Stimulated activated CD8-positive, alpha-beta memory T cell treated with anti-CD3 and anti-CD28 coated beads, Interleukin-12 subunit alpha, Interleukin-12 subunit beta, amount 100 ng/mL, for 1 hour (primary cell): ENCODE measurements around the gene DLGAP3.

Source experiments
- DNase-seq: peaks from one replicate; pipeline ENCODE4 v3.0.0-alpha.2; 2020; ENCODE audit warnings: low read depth

The DLGAP3 gene

DNA sequence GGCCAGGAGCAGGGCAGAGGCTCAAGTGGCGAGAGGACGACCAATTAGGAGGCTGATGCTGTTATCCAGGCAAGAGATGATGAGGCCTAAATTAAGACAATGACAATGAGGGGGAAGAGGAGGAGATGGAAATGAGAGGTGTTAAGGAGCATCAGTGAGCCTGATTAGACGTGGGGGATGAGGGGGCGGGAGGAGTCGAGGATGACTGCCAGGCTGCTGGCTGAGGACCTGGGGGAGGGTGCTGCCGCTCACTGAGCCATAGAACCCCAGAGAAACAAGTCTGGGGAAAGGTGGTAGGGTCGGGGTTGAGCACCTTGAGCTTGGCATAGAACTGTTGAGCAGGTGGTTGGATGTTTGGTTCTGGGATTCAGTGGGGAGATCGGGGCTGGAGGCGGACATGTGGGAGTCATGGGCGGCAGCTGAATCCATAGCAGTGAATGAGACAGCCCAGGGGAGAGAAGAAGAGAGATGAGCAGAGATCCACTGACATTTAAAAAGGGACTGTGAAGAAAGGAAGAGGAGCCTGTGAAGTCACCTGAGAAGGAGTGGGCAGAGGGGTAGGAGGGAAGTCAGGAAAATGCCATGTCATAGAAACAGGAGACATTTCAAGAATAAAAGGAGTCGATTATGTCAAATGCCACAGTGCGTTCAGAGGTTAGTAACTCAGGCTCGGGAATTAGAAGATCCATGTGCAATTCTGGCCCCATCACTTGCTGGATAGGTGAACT is 28.5 kb downstream of the DLGAP3 start:
- DNase-seq, result no peak

DNA sequence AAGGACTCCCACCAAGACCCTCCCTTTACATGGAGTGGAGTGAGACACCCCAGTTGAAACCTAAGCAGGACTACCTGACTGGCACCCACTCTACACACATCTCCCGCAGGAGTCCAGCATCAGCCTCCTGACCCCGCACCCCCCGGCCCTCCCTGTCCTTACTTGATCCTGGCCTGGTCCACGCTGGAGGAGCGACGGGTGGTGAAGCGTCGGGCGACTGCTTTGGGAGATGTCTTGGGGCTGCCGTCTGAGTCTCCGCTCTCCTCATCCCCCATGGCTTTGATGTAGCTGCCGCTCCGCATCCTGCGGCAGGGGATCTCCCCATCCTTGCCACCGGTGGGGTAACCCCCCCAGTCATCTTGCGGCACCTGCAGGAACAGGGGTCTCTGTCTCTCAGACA is 29.5 kb downstream of the DLGAP3 start:
- no peak for DNase-seq

DNA sequence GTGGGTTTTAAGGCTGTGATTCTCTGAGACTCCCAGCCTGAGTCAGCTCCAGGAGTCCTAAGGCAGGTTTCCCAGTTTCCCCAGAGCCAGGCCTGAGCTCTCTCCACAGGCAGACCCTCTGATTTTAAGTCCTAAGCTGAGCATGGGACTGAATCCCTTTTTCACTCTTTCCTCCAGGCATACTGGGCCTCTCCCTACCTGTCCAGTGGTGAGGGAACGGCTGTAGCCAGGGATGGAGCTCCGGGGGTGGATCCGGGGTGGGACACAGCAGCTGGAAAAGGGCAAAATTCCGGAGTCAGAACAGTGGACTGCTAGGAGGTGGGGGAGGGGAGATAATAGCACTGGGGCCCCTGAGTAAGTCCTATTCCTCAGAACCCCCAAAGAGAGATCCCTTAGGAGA is 30.0 kb downstream of the DLGAP3 start:
- no peak for DNase-seq

DNA sequence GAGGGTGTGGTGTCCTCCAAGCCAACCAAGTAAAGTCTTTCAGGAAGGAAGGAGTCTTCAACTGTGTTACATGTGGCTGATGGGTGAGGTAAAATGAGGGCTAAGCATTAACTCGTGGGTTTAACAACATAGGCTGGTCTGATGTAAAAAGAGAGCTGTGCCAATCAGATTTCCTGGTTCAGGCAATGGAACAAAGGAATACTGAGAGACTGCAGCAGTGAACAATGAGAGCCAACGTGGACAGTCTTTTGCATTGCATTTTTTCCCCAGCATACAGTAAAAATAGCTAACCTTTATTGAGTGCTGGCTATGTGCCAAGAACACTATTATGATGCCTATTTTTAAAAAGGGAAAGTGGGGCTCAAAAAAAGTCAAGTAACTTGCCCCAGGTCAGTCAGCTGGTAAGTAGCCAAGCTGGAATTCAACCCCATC is 31.1 kb downstream of the DLGAP3 start:
- no peak for DNase-seq

DNA sequence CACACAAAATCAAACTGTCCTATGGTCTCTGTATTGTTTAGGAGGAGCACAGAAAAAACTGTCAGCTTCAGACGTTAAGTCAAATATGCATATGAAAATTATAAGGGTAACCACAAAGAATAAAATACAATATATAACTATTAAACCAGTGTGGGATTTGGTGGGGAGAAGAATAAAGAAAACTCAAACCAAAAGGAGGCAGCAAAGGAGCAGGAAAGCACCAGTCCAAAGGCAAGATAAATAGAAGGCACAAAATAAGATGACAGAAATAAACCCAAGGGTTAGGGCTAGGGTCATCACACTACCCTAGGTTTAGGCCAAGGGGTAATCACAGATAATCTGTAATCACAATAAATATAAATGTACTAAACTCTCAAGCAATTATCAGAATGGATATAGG is 32.8 kb downstream of the DLGAP3 start:
- DNase-seq, result no peak

DNA sequence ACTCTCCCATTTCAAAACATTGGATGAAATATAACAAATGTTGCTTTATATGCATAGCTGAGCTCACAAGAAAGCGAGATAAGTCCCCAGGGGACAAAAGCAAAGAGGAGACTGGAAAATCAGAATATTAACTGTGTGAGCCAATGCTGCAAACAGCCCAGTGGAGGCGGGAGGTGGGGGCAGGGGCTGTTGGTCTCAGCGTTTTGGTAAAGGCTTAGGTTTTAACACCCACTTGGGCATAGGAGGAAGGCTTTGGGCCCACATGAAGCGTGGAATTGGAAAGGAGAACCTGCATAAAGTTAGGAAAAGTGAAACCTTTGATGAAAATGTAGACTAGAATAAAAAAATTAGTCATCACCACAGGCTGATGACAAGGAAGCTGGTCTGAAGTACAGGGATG is 39.7 kb downstream of the DLGAP3 start:
- DNase-seq, result no peak

DNA sequence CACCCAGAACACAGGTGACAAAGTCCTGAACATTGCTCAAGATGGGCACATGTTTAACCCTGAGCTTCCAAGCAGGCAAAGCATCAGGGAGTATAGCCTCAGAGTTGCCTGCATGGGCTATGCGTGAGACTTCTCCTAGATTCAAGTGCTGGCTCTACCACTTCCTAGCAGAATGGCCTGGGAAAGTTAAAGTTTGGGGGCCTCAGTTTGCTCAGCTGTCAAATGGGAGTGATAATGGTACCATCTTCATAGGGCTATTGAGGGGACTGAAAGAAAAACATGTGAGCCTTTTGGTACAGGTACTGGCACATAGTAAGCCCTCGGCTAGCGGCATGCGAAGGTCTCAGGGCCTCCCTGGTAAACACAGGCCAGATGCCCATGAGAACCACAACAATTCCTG is 41.9 kb downstream of the DLGAP3 start:
- no peak for DNase-seq

DNA sequence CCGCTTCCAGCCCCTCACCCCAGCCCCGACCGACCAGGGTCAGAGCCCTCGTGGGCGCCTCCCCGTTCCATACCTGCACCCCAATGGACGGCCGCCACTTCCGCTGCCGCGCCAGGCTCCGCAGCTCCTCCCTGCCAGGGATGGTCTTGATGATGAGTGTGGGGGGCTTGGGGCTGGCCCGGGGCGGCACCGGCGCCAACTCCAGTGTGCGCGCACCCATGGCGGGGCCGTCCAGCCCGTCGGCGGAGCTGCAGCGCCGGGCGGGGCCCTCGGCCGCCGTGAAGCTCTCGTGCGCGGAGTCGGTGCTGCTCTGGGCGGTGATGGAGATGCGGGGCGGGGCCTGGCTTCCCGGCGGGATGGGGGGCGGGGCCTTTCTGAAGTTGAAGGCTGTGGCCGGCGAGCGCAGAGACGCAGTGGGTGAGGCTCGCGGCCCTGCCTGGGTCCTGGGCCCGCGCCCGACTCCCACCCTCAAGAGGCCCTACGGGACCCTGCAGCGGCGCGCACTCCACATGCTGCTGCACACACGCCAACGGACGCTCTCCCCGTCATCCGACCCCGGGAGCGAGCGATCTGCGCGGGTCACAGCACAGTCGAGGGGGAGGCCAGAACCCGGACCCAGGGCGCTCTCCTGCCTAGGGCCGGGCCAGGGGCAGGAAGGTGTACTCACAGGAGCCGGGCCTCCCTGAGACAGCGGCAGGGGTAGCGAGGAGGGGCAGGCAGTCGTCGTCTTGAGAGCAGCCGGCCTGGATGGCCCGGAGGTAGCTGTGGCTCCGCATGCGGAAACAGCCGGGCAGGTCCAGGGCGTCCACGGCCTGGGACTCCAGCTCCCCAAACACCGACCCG is 43.8 kb downstream of the DLGAP3 start:
- no peak for DNase-seq

DNA sequence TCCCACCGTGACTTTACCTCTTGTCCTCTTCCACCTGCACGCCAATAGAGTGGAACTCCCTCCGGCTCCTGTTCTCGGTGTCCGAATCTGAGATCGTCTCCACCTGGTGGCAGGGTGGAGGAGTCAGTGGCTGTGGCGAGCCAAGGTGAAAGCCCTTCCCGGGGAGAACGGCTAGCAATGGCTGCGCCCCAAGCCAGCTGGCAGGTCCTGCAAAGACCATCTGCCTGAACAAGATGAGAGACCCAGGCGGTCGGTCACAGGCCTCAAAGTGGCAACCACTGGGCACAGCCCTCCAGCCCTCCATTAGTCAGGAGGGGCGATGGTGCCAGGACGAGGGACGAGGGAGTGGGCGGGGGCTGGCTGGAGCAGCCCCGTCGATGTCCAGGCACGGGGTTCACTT is 44.5 kb downstream of the DLGAP3 start:
- no peak for DNase-seq

DNA sequence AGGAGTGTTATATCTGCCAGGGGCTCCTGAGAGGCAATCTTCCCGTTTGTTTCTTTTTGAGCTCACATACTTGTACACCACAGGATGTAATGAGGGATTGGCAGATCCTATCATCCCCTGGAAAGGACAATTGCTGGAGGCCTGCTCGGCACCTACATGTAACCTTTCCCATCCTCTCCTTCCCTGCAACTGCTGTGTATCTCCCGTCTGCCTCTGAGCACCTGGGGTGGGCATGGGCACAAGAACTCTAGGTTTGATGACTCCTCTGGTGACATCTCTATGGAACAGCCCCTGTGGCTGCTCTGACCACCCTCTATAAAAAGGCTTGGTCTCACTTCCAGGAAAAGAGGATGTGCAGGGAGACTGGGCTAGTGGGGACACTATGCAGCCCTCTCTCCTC is 44.9 kb downstream of the DLGAP3 start:
- DNase-seq, result no peak

DNA sequence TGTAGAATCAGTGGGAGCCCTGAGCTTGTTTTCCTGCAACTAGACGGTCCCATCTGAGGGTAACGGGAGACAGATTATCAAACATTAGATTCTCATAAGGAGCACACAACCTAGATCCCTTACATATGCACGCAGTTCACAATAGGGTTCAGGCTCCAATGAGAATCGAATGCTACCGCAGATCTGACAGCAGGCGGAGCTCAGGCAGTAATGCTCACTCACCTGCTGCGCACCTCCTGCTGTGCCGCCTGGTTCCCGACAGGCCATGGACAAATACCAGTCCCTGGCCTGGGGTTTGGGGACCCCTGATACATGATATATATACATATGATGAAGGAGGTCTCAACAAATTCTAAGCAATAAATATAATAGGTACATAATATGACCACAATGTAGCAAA is 50.2 kb downstream of the DLGAP3 start:
- no peak for DNase-seq

DNA sequence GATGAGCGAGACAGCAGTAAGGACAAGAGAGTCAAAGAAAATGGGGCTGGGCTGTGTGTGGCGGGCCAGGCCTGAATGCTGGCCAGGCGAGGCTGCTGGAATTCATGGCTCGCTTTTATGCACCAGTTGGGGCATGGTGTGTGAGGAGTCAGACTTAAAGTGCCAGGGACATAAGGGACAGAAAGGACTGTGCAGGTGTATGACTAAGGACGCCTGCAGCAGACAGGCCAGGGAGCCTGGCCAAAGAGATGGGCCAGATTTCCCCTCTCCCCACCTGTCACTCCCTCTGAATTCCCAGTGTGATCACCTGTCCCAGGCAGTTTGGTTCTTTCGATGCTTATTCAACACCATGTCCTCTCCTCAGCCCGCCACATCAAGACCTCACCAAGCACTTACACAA is 53.0 kb downstream of the DLGAP3 start:
- DNase-seq, result no peak

DNA sequence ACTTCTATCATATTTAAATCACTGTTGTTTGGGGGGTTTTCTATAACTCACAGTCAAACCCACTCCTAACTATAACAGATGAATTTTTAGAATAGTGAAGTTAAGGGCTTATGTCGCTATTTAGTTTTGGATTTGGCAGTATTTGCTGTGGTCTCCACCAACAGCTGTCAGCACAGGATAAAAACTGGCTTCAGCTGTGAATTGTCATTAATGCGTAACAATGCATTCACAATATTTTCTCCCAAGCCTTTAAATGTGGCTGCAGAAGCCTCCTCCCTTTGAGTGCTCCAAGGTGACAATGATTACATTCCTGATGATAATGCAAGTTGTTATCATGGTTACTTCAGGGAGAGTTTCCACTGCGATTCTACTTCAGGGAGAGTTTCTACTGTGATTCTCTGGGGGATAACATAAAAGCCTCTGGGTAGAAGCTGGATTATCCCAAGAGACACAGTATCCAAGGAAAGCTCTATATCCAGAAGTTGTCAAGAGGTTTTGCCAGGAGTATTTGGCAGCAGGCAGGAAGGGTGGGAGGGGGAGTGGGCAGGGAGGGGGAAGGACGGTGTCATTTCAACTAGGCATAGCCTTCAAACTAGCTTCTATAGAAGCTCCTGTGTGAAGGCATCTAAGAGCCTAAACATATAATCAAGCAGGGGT is 55.0 kb downstream of the DLGAP3 start:
- DNase-seq, result no peak

DNA sequence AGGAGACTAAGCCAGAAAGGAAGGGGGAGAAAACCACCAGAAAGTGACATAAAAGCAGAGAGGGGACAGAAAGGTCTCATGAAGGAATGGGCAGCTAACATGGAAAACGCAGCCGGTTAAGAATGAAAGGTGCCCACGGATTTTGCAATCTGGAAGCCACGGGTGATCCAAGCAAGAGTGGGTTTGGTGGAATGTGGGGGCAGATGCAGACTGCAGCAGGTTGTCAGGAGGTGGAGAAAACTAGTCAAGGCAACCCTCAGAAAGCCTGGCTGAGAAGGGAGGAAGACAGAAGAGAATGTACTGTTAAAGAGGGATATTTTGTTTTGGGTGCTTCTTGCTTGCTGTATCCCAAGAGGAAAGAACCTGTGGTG is 57.3 kb downstream of the DLGAP3 start:
- DNase-seq, result no peak

DNA sequence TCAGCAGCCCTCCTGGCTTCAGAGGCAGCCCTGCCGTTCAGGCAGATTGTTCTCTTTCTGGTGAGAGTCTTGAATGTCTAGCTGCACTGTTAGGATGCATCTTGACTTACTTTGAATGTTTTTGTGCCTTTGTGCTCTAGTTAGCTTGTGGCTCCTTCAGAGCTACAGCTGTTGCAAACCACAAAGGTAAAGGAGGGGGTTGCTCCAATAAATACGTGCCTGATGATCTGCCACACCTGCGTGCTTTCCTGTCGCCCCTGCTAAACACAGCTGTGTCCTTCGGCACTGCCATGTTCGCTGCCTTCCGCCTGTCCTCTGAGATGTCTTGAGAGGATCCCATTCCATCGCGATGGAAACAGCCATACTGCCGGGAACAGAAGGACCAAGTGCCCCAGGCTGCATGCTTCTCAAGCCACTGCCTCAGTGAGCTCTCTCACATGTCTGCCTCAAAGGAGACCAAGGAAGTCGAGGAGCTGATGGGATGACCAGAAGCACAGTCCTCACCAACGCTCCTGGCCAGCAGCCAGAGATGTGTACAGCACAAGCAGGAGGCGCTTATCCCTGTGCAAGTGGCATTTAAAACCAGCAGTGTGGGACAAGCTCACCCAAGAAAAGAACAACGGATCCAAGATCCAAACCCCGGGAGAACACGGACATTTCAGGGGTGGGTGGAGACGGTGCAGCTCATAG is 57.9 kb downstream of the DLGAP3 start:
- DNase-seq, result no peak

DNA sequence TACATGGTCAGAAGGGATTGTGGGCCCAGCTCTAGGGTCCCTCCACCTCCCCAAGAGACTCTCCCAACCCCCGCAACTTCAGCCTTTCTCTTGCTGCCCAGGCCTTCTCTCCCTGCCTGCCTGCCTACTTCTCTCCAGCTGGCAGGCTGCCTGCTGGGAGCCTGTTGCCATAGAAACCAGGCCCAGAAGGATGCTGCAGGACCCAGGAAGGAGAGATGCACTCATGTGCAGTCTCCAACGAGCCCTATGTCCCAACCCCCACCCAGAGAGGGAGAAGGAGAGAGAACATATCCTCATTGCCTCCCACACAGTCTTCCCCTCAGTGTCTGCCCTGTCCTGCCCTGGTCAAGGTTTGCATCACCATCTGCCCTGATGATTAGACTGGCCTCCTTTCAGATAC is 59.1 kb downstream of the DLGAP3 start:
- no peak for DNase-seq

DNA sequence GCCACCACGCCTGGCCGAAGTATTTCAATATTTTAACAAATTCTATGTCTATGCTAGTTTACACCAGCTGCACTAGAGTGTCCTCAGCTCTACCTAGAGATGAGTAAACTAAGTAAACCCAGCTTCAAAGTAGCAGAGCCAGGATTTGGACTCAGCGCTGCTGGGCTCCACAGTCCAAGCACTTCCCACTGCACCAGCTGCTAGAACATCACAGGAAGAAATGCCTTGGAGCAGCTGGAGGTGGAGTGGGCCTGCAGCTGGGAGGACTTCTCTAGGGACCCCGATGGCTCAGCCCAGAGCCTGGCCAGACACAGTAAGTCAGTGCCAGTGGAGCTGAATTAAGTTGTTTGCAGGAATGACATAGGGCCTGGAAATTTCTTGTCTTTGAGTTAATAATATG is 59.7 kb downstream of the DLGAP3 start:
- no peak for DNase-seq

DNA sequence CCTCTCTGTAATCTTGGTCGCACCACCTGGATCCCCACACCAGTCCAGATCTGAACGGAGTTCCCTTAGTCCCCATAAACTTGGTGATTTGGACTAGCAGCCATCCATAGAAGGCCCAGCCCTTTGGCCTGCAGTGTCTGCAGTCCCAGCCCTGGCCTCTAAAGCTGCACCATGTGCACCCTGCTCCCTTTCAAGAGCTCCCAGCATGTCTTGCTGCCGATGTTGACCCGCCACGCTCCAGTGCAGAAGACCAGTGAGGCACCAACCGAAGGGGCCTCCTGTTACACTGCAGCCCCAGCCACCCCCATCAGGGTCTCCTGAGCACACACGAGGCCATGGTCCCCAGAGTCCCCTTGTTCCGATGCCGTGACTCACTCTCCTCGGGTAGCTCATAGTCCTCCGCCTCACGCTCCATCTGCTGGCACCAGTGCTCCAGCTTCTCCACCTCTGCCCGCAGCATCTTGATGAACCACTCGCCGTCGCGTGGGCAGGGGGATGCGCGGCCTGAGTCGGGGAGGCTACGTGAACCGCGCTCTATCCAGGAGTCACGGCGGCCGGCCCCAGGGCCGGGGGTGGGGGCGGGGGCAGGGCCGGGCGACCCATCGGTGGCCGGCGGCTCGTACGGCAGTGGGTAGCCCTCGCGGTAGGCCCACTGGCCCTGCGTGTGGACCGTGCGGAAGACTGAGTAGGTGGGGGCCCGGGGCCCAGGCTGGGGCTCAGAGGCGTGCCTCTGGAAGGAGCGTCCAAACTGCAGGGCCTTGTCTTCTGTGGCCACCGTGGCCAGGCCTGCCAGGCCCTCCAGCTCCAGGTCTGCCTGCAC is 61.0 kb downstream of the DLGAP3 start:
- DNase-seq, result no peak

DNA sequence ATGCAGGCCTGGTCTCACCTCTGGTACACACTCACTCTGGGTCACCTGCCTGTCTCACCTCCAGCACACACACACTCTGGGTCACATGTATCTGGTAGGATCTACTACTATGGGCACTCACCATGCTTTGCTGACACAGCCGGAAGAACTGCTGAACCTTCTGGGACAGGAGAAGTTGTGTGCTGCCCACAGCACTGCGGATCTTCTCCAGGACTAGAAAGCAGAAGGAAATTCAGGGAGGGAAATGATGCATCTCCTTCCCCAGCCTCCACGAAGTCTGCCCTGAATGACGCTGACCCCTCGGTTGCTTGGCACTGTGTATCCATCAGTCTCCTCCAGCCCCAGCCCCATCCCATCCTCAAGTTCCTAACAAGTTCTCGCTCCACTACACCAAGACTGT is 62.0 kb downstream of the DLGAP3 start:
- DNase-seq, result no peak

DNA sequence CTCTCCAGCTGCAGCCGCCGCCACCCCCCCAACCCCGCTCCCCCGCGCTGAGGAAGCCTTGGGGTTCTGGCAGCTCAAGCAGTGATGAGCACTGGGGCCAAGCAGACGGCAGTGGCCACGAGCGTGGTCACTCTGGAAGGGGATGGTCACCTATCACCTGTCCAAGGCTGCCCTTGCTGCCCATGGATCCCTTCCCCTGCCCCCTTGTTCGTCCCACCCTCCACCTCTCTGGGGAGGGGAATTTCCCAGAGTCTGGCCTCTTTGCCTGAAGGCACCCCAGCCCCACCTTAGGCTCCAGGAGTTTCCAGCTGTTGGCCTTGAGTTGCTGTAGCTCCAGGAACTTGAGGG is 62.7 kb downstream of the DLGAP3 start:
- no peak for DNase-seq

DNA sequence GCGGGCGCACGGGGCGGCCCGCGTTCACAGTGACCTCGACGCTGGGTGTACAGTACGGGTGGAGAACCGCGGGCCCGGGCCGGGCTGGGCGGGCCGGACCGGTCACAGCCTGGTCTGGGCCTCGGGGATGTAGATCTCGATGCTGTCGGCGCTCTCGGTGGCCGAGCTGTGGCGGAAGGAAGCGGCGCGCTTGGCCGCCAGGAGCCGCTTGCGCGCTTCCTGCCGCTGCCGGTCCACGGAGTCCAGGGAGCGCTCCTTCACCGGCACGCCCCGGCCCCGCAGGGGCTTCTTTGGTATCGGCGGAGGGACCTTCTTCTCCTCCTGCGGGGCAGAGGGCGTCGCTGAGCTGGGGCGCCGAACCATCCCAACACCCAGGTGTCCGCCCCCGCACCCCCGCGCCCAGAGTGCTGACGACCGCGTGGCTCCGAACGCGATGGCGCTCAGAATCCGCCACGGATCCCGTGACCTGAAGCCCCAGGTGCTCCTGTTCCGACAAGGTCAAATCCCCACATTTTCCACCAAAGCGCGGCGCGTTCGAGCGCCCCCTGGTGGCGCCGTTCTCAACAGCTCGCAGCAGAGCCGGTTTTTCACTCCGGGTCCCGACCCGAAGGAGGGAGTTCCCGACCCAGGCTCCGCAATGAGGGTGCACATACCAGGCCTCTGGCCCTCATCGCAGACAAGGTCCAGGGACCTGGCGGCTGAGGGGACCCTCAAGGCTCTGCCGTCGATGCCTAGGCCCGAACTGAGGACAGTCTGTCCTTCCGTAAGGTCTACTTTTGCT is 63.3 kb downstream of the DLGAP3 start:
- peak; percentile 91 for DNase-seq
